GM12873 (cell line): ENCODE measurements around the gene HMGN5.
A peak's percentile ranks its signal among the peaks of the same experiment; 100 is the strongest.

Experiments
- TF ChIP-seq, protein P1 (sequence below): IDR thresholded peaks from 2 replicates; pipeline ENCODE4 v1.5.1; 2012; ENCODE audit warnings: low read depth, mild to moderate bottlenecking, moderate library complexity, low read length, control low read depth; ENCODE audit not compliant: insufficient read depth; ENCODE audit errors: missing control alignments

The HMGN5 gene

DNA sequence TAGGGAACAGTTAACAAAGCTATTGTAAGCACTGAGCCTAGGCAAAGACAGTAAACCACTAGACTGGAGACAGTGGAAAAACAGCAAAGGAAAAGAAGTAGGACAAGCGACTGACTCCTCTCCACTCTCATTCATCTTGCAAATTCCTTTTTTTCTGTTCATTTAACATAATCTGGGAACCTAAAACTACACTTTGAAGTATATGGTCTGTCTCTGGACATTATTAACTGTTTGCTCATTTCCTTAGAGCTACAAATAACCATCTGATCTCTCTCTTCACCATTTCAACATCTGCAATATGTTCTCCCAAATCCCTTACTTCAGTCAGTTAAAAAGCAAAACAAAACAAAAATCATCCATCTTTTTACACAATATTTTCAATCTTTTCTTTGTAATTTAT lies 642 bp downstream of the HMGN5 start:
- TF ChIP-seq, protein P1, sequence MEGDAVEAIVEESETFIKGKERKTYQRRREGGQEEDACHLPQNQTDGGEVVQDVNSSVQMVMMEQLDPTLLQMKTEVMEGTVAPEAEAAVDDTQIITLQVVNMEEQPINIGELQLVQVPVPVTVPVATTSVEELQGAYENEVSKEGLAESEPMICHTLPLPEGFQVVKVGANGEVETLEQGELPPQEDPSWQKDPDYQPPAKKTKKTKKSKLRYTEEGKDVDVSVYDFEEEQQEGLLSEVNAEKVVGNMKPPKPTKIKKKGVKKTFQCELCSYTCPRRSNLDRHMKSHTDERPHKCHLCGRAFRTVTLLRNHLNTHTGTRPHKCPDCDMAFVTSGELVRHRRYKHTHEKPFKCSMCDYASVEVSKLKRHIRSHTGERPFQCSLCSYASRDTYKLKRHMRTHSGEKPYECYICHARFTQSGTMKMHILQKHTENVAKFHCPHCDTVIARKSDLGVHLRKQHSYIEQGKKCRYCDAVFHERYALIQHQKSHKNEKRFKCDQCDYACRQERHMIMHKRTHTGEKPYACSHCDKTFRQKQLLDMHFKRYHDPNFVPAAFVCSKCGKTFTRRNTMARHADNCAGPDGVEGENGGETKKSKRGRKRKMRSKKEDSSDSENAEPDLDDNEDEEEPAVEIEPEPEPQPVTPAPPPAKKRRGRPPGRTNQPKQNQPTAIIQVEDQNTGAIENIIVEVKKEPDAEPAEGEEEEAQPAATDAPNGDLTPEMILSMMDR, result no peak

DNA sequence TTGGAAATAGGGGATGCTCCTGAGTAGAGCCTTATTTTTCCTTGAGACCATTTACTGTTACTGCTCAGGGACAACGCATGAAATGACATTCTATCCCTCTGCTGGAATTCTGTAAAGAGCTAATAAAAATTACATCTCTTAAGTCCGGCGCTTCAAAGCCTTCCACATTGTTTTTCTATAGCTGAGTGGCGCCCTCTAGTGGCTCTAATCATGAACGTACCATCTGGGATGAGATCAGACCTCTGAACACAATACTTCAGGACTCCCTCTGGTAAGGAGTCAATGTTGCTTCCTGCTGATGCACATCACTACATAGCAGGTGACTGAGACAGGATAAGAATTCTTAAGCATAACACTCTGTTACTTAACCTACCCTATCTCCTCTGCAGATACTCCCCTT lies 6.0 kb downstream of the HMGN5 start:
- TF ChIP-seq, protein P1, result peak; percentile 77

DNA sequence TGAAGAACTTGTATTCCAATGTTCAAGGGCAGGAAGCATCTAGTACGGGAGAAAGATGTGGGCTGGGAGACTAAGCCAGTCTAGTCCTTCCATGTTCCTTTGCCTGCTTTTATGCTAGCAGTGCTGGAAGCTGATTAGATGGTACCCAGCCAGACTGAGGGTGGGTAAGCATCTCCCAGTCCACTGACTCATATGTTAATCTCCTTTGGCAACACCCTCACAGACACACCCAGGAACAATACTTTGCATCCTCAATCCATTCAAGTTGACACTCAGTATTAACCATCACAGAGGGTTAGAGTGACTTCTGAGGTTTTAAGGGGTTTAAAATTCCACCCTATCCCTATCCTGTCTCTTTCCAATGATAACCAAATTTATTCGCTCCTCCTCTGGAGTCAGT lies 6.5 kb downstream of the HMGN5 start:
- TF ChIP-seq, protein P1, result no peak

DNA sequence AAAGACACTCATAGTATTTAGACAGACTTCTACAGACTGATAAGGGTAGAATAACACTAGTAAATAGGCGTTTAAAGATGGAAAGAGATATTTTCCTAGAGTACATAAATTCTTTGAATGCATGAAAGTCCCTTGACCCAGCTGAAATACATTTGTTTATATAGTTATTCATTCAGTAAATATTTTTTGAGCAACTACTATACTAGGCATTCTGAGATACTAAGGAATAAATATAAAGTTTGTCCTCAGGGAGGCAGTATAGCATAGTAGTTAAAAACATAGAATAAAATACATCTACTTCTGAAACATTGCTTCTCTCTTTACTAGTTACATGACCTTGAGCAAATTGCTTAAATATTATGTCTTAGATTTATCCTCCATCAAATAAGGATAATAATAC lies 27.4 kb downstream of the HMGN5 start:
- TF ChIP-seq, protein P1, result peak; percentile 20

DNA sequence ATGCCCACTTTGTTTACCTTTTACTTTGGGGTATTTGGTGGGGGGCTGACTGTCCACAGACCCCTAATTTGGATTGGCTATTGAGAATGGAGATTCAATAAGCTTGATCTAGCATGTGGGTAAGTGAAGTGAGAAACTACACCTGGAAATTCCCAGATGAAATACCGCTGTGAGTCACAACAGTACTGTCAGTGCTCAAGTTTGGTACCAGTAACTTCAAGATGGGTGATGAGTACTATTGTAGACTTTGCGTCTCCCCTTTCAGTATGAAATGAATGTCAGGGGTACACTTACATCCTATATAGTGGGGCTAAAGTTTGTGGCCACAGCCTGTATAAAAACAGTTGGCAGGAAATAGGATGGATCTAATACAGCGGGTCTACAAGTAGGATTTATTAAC lies 33.3 kb downstream of the HMGN5 start:
- TF ChIP-seq, protein P1, result no peak

DNA sequence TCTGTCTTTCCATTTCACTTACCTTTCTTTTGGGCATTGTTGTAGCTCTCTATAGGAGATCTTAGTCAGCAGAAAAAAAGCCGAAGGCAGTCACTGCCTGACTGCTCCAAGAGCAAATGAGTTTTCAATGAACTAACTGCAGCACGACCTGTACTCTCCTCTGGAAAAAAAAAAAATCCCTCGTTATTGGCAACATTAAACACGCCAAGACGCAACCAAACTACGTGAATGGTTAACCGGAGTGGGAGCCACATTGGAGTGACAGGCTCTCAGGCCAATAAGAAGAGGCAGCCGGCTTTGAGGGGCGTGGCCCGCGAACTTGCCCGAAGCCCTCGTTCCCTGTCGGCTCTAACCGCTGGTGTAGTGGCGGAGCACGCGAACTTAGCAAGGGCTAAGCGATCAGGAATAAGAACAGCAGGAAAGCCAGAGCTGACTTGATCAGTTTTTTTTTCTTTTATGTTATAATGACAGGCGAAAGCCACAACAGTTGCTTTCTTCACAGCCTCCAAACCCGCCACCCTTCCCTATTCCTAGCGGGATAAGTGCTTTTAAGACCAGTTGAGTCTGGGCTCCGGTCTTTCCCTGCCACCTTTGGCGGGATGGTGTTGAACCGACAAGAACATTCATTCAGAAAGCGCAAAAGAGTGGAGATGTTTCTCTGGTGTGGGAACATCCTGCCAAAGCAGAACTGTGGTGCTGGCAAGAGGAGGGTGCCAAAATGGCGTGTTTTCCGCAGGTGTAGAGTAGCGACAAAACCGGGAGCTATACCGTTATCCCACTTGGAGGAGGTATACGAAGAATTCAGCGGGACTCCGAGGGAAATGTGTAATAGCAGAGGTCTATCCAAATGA lies 80.0 kb downstream of the HMGN5 start:
- TF ChIP-seq, protein P1, result no peak

DNA sequence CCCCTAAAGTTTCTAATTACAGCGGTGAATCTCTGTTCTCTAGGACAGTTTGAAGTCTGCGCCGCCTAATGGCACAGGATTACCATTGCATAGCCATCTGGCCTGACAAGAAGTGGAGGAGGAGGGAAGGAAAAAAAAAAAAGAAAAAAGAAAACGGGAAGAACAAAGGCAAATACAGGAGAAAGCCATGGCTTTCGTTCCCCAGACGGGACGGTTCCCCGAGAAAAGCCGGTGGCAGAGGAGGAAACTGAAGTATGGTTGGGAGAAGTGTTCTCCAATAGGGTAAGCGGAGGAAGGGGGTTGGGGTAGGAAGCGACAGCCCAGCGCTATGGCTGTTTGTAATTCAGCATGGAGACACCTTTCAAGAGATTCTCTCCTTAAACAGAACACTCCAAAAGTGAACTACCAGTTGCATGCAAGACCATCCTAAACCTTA lies 80.8 kb downstream of the HMGN5 start:
- TF ChIP-seq, protein P1, result peak; percentile 61
